Epidermal melanocyte (primary cell): ENCODE results near the gene DDX54.
"Not testable (repeated sequence)": the region's sequence is repeated elsewhere in the genome, so short reads cannot be mapped to it uniquely, and the experiment has no call there.

Experiments
- DNase-seq: peaks from one replicate; pipeline ENCODE4 v3.0.0; 2011; ENCODE audit warnings: low spot score; ENCODE audit not compliant: insufficient read length

DDX54 gene

DNA sequence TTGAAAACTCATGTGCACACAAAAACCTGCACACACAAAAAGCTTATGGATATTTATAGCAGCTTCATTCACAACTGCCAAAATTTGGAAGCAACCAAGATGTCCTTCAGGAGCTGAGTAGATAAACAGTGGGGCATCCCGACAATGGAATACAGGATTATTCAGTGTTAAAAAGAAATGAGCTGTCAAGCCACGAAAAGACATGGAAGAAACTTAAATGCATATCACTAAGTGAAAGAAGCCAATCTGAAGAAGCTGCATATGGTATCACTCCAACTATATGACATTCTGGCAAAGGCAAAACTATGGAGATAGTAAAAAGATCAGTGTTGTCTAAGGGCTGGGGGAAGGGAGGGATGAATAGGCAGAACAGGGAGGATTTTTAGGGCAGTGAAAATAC, 30.7 kb upstream of the DDX54 start:
- no peak for DNase-seq

DNA sequence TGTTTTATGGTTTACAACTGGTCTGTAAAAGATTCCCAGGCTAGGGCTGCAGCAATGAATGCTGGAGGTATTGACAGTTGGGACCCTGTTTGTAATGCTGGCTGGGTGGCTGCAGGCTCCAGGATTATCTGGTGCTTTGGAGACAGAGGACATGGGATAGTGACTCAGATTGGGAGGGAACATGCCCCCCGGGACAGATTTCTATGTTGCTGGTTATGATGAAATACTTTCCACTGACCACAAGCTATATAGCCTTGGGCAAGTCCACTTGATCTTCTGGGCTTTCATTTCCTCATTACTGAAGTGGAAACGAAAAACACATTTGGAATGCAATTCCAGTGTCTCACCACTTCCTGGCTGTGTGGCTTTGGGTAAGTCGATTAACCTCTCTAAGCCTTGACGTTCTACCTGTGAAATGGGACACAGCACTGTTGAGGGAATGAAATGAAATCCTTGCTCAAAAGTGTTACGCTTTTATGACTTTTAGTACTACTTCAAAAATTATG, 29.7 kb upstream of the DDX54 start:
- DNase-seq: peak; percentile 78

DNA sequence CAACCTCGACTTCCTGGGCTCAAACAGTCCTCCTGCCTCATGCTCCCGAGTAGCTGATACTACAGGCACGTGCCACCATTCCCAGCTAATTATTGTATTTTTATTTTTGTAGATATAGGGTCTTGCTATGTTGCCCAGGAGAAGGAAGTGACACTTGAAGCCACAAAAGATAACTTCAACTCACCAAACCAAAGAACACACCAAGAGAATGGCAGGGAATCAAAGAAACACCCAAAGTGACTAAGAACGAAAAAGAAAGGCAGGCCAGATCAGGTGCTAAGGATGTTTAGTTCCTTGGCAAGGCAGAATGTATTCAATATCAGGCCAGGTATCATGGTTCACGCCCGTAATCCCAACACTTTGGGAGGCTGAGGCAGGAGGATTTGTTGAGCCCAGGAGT, 25.9 kb upstream of the DDX54 start:
- DNase-seq: no peak

DNA sequence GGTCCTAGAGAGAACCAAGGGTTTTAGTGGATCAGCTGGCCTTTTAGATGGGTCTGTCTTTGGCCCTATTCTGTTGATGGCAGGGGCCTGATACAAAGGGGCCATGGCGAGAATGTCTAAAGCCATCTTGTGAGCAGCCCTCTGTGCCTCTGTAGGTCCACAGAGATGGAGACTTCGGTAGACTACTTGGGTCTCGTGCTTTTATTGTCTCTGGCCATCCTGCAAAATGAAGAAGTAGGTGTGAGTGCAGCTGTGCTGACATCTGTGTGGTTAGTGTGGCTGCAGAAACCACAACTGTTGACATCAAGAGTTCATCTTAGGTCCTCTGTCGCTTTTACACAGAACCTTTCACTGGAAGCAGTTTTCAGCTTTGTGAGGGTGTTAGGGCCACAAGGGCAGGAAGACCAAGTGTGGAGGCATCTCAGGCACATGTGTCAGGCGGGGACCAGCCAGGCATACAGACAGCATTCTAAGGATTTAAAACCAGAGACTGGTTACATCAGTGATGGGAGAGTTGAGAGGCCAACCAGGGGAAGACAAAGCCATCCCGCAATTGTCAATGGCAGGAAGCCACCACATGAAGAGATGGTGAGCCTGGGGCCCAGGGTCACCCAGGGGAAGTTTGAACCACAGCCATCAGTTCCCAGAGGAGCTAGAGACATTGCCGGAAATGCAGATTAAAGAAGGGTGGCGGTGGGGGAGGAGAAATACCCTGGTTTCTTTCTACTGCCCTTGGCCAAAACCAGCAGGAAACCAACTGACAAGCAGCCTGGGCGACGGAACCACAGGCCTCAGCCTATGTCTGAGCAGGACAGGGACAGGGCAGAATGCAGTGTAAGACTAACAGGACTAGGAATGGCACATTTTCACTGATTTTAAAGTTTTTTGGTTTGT, 23.0 kb upstream of the DDX54 start:
- peak; percentile 37 for DNase-seq

DNA sequence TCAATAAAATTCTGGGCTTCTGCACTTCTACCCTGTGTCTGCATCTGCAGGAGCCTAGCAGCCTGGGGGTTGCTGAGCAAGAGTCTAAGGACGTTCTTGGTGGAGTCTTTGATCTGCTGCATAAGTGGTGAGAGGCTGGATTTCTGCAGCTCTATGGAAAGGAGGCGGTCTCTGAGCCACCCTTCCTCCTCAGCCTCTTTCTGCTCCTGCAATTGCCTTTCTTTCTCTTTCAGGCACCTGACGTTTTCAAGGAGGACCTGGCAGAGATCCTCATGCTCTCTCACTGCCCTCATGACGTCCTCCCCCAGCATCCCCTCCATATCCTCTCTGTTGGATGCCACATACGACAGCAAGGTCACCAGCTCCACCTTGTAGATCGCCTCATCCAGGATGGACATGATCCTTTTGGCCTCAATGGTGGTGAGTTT, 22.3 kb upstream of the DDX54 start:
- DNase-seq: no peak

DNA sequence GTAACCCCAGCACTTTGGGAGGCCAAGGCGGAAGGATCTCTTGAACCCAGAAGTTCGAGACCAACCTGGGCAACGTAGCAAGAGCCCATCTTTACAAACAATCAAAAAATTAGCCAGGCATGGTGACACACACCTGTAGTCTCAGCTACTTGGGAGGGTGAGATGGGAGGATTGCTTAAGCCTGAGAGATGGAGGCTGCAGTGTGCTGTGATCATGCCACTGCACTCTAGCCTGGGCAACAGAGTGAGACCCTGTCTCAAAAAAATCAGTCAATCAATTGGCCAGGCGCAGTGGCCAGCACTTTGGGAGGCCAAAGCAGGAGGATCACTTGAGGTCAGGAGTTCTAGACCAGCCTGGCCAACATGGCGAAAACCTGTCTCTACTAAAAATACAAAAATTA, 21.5 kb upstream of the DDX54 start:
- DNase-seq: not testable (repeated sequence)

DNA sequence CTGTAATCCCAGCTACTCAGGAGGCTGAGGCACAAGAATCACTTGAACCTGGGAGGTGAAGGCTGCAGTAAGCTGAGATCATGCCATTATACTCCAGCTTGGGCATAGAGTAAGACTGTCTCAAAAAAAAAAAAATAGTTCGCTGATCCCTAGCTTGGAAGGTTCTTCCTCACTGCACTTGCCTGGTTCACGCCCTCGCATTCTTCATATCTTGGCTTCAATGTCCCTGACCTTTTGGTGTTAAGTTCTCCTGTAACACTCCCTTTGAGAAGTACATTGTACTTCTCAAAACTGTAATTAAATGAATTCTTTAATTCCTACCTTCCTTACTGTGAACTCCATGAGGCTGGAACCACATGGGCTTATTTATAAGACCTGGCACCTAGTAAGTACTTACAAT, 19.5 kb upstream of the DDX54 start:
- no peak for DNase-seq

DNA sequence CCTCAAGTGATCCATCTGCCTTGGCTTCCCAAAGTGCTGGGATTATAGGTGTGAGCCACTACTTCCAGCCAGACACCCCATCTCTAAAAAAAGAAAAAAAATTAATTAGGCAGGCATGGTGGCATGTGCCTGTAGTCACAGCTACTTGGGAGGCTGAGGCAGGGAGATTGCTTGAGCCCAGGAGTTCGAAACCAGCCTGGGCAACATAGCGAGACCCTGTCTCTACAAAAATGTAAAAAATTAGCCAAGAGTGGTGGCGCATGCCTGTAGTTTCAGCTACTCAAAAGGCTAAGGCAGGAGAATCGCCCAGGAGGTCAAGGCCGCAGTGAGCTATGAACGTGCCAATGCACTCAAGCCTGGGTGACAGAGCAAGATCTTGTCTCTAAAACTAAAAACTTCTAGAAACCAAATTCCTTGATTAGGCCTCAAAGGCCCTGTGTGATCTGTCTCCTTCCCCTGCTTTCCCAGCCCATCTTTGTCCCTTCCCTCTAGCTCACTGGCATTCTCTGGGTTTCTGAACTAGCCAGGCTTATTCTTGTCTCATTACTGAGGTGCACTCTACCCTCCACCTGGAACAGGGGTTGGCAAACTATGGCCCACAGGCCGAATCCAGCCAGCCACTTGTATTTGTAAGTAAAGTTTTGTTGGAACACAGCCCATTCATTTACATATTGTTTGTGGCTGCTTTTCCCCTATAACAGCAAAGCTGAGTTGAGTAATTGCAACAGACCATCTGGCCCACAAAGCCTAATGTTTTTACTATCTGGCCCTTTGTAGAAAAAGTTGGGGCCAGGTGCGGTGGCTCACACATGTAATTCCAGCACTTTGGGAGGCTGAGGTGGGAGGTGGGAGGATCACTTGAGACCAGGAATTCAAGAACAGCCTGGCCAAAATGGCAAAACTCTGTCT, 18.8 kb upstream of the DDX54 start:
- DNase-seq: no peak

DNA sequence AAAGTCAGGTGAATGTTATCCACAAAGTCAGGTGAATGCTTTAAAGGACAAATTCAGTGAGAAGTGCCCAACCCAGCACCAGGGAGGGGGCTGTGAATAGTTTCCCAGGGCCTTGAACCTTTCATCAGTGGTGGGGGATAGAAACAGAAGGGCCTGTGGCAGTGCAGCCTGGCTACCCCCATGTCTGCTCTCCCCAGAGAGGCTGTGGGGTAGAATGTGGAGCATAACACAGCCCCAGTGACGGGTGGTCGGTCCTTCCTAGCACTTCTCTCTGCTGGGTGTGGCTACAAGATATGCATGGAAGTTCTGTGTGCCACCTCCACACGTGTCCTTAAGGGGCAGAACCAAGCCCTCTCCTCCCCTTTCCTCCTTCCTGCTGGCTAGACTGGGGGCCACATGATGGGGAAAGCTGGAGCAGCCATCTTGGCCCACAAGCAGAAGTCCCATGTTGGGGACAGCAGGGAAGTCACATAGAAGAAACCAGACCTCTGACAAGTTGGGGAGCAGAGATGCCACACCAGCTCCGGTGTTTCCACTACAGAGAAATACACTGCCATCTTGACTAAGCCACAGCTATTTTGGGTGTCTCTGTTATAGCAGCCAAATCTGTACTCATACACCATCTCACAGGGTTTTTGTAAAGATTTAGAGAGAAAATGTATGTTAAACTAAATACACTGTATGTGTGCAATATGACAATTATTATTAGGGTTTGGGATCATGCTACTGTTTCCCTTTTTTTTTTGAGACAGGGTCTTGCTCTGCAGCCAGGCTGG, 17.2 kb upstream of the DDX54 start:
- no peak for DNase-seq

DNA sequence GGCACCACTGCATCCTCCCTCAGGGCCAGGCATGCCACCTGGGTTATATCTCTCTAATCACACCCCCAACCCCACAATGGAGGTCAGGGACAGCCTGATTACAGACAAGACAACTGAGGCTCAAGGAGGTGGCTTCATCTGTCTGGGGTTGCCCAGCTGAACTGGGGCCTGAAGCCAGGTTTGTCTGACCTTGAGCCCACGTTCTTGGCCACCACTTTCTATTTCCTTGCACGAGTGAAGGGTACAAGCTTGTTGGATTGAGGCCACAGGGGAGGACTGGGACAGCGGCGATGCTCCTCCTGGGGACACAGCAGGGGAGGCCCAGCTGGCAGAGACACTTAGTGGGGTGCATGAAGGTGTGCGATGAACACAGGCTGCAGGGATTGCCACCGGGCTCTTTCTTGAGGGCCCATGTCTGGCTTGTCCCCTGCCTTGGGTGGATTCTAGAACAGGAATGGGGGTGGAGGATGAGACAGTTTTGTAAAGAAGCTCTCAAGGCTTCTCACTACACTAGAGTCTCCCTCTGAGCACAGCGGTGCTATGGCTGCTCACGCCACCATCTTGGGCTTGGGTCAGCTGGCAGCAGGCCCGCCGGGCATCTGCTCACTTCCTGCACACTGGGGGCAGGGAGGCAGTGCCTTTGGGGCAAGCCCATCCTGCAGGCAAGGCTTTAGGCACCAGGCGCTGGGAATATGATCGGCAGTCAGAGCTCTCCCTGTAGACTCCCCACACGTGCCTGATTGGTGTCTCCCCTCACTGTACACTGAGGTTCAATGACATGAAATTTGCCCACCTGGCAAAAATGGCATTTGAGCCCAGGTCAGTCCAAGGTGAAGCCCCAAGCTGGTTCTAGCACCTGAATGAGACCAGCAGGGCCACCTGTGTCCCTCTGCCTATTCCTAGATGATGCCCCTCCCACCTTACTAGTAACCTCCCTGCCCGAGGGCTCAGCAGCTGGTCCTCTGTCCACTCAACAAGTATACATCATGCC, 16.2 kb upstream of the DDX54 start:
- DNase-seq: no peak

DNA sequence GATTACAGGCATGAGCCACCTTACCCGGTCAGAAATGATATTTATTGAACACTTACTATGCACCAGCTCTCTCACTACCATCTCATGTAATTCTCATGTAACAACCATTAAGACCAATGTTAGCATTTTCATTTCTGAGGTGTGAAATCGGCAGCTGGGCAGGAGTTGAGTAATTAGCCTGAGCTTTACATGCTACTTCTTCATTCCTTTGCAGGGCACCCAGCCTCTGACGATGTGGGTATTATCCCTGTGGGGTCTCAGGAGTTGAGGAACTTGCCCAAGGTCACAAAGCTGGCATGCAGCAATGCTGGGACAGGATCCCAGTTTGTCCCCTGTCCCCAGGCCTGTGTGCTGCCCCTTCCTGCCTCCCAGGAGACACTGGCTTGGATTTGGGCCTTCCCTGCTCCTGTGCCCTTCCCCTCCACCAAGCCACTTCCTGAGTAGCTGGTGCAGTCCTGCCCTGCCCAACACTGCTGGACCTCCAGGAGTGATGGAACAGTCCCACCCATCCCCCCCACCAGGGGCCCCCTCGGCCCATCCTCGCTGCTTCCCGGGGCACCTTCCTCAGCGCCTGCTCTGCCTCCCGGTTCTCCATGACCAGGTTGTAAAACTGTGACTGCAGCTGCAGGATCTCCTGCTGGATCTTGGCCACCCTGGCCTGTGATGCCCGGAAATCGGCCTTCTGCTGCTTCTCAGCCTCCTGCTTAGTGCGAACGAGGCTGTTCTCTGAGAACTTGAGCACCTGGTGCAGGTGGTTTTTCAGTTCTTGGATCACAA, 14.9 kb upstream of the DDX54 start:
- no peak for DNase-seq

DNA sequence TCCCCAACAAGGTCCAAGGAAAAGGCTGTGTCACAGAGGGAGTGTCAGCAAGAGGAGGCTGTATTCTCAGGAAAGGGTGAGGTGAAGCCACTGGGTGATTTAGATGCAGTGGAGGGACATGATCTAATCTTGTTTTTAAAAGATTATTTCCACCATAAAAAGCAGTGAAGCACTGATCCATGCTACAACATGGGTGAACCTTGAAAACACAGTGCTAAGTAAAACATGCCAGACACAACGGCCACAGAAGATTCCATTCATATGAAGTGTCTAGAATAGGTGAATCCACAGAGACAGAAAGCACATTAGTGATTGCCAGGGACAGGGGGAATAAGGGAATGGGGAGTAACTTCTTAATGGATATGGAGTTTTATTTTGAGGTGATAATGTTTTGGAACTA, 13.0 kb upstream of the DDX54 start:
- DNase-seq: no peak

DNA sequence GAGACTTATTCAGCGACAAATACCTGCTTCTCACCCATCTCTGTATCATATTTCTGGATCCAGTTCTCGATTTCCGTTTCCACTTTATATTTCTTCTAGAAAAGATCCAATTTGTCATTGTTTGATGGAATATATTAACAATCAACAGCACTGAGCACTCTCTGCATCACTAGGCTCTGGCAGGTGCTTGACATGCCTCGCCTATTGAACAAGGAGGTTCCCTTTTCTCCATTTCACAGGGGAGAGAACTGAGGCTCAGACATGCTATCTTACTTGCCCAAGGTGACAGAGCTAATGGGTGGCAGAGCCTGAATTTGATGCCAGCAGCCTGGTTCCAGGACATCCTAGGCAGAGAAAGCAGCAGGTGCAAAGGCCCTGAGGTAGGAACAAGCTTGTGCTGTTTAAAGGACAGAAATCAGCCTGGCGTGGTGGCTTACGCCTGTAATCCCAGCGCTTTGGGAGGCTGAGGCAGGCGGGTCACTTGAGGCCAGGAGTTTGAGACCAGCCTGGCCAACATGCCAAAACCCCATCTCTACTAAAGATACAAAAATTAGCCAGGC, 12.3 kb upstream of the DDX54 start:
- DNase-seq: no peak

DNA sequence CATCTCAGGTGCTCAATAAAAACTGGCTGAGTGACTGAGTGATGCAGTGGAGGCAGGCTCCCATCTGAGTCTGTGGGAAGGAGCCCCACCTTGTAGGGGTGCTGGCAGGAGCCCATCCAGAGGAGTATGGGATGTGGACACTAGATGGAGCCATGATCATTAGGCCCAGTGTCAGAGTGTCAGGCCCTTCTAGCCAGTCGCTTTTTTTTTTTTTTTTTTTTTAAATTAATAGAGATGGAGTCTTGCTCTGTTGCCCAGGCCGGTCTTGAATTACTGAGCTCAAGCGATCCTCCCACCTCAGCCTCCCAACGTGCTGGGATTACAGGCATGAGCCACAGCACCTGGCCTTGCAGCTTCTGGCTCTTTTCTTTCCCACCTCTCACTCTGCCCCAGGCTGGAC, 11.7 kb upstream of the DDX54 start:
- peak; percentile 89 for DNase-seq

DNA sequence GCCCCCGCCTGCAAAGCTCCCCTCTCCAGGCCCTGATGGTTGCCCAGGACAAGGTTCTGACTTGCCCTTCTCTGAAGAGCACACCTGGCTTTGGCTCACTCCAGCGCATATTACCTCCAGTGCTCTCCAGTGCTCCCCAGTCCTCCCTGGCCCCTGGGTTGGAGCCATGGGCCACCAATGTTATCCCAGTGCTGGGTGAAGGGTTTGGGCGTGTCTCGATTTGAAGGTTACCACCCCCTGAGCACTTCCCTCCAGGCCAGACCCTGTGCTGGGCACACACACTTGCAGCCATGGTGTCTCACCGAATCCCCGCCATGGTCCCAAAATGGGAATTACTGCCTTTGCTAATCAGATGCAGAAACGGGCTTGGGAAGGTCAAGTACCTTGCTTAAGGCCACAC, 11.3 kb upstream of the DDX54 start:
- no peak for DNase-seq

DNA sequence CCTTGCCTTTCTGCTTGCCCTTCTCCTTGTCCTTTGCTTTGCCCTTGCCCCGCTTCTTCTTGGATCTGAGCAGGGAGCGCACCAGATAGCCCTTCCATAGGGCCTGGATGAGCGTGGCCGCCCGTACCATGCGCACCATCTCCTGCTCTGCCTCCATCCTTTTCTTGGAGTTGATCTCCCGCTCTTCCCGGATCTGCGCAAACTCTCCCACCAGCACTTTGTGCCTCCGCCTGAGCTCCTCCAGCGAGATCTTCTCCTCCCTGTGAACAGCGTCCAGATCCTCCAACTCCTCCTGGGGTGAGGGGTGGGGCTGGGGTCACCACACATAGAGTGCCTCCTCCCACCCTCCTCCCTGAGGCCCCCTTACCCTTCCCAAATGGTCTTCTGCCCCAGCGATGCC, 10.3 kb upstream of the DDX54 start:
- DNase-seq: no peak

DNA sequence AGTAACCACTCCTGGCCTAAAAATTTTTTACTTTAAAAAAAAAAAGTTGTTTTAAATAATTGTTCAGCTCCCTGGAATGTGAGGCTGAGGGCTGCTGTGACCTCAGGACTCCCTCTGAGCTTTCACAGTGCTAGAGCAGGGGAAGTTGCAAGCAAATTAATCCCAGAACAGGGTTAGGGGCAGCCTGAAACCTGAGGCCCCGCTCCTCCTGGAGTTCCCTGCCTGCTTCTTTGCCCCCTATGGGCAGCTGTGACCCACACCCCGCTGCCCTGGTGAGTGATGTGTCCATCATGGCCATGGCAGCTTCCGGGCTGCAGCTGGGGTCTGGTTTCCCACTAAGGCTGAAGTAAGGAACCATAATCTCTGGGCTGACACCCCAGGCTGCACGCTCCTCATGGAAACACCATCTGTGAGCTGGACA, 9.7 kb upstream of the DDX54 start:
- peak; percentile 20 for DNase-seq

DNA sequence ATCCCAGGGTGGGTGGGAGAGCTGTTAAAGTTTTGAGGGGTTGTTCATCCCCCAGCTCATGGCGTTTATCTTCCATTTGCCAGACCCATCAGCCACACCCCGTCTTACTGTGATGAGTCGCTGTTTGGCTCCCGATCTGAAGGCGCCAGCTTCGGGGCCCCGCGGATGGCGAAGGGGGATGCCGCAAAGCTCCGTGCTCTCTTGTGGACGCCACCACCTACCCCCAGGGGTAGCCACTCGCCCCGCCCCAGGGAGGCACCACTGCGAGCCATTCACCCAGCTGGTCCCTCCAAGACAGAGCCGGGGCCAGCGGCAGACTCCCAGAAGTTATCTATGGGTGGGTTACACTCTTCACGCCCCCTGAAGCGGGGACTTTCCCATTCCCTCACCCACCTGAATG, 5.9 kb upstream of the DDX54 start:
- DNase-seq: no peak

DNA sequence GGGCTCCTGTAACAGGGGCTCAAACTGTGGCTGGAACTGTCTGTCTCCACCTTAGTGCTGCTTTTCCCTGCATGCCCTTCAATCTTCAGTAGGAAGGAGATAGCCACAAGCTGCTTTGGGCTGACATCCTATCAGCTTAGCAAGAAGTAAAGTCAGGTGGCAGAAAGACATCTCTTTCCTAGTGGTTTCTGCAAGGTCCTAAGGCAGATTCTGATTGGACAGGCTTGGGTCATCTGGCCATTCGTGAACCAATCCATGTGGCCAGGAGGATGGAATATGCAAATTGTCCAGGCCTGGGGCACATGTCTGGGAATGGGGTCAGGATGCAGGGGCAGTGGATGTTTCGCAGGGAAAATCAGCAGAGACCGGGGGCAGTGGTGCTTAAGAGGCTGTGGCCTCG, 5.5 kb upstream of the DDX54 start:
- peak; percentile 17 for DNase-seq
